Measurements from ENCODE around the gene ITPK1.

ITPK1 gene

DNA sequence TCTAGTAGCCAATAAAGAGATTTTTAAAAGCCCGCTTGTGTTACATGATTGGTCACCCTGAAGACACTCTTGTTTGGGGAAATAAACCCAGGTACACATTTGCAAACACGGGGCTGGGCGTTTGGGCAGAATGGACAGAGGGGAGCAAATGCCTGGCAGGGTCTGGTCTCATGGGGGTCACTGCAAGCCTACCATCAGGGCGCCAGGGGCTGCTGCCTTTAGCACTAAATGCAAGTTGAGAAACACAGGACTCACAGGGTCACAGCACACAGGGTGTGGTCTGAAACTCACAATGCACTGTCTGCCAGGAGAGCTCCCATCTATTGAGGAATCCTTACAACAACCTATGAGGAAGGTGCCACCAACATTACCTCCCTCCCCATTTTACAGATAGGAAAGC is 130.2 kb downstream of the ITPK1 start:
- no peak for DNase-seq

DNA sequence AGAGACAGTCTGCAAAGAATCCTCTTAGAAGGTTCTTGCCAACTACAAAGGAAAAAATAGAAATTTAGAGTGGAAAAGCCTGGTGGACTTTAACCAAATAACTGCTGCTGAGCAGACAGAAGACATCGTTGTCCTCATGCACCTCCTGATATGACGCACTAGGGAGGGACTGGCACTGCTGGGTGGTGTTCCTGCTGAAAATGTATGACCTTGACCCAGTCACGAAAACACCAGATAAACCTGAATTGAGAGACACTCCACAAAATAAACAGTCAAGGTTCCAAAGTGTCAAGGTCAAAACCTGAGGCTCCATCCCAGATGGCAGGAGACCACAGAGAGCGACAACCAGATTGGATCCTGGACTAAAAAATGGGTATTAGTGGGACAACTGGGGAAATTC is 130.8 kb downstream of the ITPK1 start:
- no peak for DNase-seq

DNA sequence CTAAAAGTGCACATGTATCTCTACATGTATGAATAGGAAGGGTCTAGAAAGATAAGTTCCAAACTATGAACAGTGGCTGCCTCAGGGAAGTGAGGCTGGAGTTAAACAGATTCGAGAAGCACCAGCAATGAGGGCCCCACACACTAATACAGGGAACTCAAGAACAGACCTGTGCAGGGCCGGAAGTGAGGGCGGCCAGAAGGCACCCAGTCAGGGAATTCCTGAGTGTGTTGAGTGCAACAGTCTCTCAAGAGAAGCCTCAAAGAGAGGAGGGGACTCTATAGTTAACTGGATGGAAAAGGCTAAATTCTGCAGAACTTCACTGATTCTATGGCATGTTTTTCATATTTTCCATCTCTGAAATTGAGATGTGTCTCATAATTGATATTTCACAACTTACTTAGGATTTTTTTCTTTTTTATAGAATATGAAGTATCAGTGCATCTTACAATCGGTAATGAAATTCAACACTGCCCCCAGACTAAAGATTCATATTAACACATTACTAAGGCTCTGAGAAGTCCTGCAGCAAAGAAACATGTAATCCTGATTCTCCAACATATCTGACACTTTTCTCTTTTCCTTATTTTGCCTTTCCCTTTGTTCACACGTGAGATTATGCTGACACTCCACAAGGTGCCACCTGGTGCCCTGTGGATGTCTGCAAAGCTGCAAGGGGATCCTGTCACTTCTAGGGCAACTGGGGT is 131.5 kb downstream of the ITPK1 start:
- no peak for DNase-seq

DNA sequence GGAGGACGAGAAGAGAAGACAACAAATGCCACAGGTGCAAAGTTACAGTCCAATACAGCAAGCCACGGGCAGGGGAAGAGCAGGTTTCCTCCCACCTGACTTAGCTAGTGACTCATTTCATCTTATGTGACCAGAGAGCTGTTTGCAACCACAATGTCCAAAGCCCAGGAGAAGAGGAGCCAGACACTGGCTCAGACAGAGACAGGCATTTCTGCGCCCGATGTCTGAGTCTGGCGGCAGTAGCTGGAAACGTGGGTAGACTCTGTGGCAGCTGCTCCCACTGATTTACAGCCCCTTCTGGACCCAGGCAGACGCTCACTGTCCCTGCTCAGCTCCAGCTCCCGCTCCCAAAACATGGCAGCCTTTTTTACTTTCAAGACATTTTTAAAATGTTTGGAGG is 132.8 kb downstream of the ITPK1 start:
- no peak for DNase-seq

DNA sequence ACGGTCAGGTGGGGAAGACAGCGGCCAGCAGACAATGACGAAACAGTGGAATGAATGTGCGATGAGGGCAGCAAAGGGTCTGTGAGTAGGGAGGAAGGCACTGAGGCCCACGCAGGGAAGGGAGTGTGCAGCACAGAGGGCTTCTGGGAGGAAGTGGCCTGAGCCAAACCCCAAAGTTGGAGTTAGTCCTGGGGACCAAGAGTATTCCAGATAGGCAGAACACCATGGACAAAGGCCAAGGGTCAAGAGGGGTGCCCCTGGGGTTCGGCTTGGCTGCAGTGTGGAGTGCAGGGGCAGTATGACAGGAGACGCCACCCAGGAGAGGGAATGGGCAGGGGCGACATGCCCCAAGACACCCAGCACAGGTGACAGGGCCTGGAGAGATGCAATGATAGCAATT is 134.0 kb downstream of the ITPK1 start:
- no peak for DNase-seq

DNA sequence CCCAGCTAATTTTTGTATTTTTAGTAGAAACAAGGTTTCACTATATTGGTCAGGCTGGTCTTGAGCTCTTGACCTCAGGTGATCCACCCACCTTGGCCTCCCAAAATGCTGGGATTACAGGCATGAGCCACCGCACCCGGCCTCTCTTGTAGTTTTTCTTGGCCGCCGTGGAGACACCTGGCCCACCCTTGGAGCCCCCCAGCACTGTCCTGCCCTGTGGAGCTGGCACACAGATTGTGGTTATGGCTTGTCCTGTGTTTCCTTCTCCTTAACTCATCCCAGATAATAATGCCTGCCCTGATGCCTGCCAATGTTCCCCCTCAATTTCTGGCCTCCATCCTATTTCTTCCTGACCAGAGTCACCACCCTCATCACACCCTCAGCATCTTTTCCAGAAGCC is 134.9 kb downstream of the ITPK1 start:
- DNase-seq: no peak

DNA sequence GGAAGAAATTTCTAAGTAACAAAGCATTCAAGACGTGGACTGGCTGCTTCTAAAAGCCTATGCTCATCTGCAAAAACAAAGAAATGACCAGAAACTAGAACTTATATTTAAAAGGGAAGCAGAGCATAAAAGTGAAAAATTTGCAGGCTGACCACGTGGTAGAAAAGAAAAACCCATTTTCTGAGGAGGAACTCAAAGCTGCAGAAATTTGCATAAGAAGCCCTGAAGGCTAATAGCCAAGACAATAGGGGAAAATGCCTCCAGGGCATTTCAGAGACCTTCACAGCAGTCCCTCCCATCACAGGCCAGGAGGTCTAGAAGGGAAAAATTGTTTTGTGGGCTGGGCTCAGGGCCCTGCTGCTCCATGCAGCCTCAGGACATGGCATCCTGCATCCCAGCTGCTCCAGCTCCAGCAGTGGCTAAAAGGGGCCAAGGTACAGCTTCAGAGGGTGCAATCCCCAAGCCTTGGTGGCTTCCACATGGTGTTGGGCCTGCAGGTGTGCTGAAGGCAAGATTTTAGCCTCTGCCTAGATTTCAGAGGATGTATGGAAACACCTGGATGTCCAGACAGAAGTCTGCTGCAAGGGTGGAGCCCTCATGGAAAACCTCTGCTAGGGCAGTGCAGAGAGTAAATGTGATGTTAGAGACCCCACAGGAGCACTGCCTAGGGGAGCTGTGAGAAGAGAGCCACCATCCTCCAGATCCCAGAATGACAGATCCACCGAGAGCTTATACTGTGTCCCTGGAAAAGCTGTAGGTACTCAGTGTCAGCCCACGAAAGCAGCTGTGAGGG is 137.3 kb downstream of the ITPK1 start:
- no peak for DNase-seq

DNA sequence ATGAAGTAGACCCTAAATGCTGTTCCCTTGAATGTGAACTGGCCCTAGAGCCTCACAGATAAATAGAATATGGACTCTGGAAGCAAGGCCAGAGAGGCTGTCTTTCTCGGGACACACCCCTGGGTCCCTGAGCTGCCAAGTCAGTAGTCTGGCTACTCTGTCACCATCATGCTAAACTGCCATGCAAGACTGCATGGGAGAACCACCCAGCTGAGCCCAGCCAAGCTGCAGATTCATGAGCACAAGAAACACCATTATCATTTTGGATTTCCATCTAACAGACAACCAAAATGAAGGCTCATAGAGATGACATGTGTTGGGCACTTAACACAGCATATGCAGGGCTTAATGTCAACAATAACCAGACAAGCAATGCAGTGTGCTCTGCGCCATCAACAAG is 139.5 kb downstream of the ITPK1 start:
- DNase-seq: no peak

DNA sequence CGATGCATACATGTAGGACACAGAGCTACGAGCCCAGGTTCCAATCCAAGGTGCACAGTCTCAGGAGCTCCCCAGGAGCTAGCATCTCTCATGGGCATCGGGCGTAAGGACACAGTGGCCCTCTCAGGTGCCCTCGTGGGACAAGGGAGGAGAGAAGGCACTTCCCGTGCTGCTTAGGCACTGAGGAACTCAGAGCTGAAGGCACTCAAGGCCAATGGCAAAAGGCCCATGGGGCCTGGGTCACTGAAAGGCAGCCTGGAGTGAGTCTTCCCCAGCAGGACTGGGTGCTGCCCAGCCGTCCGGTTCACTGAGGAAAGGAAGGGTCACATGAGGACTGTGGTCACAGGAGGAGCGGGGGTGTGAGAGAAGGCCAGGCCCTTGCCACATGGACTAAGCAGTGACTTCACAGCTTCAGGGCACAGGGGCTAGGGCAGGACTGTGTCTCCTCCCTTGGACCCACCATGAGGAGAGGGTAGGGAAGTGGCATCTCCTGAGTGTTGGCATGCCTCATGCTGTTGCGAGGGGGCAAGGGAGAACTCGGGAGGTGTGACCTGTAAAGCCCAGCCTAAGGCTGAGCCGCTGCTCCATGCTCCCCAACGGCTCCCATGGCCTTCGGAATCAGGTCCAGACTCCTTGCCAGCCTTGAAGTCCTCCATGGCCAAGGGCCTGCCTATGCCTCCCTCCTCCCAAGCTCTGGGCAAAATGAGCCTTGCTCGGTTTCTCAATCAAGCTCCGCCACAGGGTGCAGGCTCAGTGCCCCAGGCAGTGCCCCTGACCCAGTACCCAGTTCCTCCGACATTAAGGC is 141.0 kb downstream of the ITPK1 start:
- DNase-seq: no peak

DNA sequence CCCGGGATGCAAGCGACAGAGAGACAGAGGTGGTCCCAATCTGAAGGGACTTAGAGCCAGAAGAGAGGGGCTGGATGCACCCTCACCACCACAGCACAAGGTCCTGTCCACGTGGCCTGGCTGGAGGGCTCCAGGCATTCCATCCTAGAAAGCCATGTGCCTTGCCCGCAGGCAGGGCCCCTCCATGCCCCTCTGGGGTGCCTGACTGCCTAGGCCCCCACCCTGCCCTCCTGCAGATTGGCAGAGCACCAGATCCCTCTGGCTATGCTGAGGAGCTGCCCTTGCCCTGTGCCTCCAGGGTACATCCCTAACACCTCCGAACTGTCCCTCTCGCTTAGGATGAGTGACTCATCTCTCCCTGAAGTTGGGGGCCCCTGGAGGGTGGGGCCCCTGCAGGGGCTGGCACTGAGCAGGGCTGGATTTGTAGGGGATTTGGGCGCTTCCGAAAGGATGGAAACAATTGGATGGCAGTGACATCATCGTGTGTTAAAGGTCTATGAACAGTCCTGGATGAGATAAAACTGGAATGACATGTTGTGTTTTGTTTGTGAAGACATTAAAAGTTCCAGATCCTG is 141.8 kb downstream of the ITPK1 start:
- no peak for DNase-seq

DNA sequence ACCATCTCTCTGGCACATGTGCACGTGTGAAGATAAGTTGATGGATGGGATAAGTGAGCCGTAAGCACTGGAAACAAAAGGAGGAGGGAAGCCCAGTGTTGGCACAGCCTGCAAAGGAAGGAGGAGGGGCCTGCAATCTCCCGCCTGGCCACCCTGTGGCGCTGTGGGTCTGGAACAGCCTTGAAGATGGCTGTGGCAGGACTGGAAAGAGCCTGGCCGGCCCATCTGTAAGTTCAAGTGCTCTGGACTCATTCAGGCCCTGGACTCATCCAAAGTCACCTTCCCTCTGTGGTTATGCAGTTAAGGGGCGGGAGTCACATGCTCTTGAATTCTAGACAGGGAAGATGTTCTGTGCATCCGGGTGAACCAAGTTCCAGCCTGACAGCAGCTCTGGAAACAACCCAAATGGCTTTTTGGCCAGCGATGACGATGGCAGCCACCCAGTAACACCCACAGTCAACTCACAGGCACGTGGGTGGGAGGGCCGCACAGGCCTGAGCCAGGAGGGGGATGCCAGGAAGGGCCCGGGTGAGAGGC is 142.4 kb downstream of the ITPK1 start:
- DNase-seq: peak; percentile 82

DNA sequence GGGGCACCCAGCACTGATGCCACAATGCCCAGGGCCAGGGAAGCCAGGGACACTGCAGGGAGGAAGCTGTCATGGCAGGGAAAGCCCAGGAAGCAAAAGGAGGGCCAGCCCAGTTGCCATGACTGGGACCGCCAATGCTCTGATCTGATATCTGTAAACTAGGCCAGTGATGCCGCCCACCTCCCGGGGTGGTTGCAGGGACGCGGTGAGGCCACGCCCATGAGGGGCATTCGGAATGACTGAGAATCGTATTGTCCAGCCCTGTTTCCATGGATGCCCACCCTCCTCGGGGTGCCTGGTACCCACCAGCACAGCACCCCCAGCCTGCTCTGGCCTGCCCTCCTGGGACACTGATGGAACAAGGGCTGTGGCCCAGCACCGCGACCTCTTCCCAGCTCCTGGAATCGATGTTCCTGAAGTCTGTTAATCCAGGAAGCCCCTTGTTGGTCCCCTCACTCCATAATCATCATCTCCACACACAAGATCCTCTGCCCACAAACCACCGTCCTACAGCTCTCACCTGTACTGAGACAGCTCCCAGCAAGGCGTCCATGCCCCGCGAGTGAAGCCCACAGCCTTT is 144.0 kb downstream of the ITPK1 start:
- DNase-seq: no peak

DNA sequence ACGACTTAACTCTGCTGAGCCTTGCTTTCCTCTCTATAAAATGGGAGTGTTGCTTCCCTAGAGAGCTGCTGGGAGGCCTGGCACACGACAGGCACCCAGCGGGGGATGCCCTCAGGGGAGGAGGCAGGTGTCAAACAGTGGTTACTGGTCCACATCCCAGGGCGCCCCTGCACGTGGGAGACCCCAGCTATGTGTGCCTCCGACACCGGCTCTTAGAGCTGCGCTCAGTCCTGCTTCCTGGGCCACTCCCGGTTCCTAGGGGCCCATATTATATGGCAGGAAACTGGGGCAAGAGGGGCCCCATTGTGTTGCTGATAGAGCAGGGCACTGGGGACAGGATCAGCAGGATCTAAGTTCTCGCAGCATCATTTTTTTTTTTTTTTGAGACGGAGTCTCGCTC is 145.5 kb downstream of the ITPK1 start:
- DNase-seq: no peak

DNA sequence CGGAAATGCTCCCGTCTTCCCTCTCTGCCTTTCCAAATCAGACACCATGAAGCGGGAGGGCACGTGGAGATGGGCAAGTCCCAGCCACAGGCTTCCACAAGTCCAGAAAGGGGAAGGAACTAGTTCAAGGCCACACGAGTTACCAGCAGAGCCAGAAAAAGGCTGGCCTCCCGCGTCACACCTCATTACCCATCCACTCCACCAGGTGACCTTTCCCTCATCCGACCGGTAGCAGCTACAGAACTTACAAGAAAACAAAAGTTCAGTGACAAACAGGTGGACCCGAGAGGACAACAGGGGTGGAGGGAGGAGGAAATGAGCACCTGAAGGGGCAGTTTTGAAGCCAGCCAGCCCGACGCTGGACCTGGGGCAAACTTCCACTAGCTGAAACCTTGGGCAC is 145.9 kb downstream of the ITPK1 start:
- peak; percentile 80 for DNase-seq

DNA sequence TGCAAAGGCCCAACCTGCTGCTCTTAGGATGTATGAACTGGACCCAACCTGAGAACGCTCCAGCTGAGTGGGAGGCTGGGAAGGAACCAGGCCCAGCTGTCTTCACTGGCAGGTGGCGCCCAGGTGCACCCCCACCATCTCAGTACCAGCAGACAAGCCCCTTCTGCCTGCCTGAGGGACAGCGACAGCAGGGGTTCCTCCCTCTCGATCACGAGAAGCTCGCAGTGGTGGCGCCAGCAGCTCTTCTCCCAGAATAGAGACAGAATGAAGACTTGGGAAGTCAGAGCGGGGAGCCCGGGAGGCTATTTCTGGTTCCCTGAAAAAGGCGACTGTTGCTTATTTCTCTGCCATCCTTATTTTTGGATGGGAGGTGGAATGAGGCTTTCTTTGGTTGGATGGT is 146.3 kb downstream of the ITPK1 start:
- no peak for DNase-seq

DNA sequence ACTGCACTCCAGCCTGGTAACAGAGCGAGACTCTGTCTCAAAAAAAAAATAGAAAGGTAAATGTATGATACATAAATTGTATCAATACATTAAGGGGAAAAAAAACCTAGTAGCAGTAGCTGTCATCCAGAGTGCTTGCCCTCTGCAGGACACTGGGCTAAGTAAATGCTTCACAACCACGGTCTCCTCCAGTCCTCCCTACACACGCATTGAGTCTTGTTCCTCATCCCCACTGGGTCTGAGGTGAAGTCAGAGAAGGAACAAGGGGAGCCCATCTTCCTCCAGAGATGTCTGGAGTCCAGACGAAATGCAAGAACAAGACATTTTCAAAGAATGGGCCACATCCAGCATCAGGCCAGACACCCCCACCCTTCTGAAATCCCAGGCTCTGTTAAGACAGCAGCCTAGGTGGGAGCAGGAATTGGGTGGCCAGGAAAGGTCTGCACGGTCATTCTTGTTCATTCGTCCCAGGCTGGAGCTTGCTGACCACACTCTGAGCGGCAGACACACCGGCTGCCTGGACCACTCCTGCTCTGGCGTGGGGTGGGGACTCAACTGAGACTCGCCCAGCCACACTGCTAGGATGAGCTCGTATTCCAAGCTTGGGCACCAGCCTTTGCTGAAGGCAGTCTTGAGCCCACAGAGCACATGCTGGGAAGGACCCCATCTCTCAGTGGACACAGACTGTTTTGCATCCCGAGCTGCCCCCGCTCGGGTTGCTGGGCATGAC is 147.3 kb downstream of the ITPK1 start:
- DNase-seq: no peak

DNA sequence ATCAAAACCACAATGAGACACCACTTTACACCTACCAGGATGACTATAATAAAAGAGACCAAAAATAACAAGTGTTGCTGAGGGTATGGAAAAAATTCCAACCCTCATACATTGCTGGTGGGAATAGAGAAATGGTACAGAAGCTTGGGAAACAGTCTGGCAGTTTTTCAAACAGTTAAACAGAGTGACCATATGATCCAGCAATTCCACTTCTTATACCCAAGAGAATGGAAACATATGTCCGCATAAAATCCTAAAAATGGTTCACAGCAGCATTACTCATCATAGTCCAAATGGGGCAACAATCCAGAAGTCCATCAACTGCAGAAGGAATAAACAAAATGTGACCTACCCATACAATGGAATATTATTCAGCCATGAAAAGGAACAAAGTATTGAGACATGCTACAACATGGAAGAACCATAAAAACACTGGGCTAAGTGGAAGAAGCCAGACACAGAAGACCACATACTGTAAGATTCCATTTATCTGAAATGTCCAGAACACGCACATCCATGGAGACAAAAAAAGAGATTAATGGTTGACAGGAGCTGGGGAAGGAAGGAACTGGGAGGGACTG is 148.3 kb downstream of the ITPK1 start:
- no peak for DNase-seq

DNA sequence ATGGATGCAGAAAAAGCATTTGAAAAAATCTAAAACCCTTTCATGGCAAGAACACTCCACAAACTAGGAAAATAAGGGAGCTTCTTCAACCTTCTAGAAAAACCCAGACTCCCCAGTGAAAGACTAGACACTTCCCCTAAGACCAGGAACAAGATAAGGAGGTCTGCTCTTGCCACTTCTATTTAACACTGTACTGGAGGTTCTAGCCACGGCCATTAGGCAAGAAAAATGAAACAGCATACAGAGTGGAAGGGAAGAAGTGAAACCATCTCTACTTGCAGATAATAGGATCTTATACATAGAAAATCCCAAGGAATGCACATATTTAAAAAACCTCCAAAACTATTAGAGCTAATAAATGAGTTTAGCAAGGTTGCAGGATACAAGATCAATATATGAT is 150.4 kb downstream of the ITPK1 start:
- no peak for DNase-seq

DNA sequence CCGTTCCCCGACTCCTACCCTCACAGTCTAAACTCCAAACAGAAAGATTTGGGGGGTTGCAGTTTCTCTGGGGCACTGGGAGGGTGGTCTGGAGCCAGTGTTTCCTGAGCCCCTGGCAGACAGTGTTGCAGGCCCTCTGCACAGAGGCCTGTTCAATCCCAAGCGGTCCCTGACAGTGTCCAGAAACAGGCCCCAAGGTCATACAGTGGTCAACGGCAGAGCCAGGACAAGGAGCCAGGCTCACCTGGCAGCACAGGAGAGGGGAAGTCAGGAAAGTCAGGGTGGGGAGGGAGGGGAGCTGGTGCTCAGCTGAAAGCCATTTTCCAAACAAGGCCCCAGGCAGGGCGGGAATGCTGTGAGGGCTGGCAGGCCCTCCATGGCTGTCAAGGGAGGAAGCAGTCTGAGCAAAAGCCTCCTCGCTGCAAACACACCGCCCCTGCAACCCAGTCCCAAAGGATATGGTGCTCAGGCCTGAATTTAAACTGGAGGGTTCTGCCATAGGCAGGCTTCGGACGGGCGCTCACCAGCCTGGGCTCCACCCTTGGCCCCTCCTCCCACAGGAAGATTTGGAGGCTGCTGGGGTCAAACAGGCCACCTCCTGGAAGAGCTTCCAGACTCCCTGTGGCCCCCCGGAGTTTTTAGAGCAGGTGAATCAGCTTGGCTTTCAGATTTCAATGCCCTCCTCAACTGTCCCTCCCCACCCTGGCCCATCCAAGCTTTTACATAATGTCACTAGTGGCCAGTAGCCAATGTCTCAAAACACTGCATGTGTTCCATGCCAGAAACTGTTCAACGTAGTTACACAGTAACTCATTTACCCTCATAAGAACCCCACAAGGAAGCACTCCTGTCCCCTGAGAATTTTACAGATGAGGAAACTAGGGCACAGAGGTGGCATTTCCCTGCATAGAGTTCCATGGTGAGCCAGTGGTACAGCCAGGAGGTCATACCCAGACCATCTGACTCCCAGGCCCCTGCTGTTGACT is 151.3 kb downstream of the ITPK1 start:
- DNase-seq: no peak

Data from NCI-H510A treated with DMSO at 0.1 percent for 48 hours (cell line).